DMS153 (cell line): ENCODE results near the gene CPEB1.
"Not testable (repeated sequence)": the region's sequence is repeated elsewhere in the genome, so short reads cannot be mapped to it uniquely, and the experiment has no call there.

Source experiments
- DNase-seq: peaks from one replicate; lab custom pipeline; 2025; lab: John Stamatoyannopoulos, UW

CPEB1 gene

GRCh38 chr15:82649226-82649999 is 2.2 kb upstream of the CPEB1 start:
- no peak for DNase-seq

GRCh38 chr15:82648257-82649103 is 1.3 kb upstream of the CPEB1 start:
- DNase-seq, result no peak

GRCh38 chr15:82647835-82648256 is 683 bp upstream of the CPEB1 start:
- no peak for DNase-seq

GRCh38 chr15:82646250-82647044 is 716 bp downstream of the CPEB1 start:
- DNase-seq, result no peak

- DNase-seq, result not testable (repeated sequence)
These were observed 2.0 kb downstream of the CPEB1 start for GRCh38 chr15:82644967-82645852.

- DNase-seq, result no peak
These were observed 3.2 kb downstream of the CPEB1 start for GRCh38 chr15:82643992-82644391.

- DNase-seq, result no peak
These were observed 4.5 kb downstream of the CPEB1 start for GRCh38 chr15:82642656-82643055.

- no peak for DNase-seq
These were observed 5.9 kb downstream of the CPEB1 start for GRCh38 chr15:82641129-82641798.

- DNase-seq, result no peak
These were observed 6.5 kb downstream of the CPEB1 start for GRCh38 chr15:82640672-82641071.

- DNase-seq, result no peak
These were observed 11.4 kb downstream of the CPEB1 start for GRCh38 chr15:82635798-82636197.

GRCh38 chr15:82630033-82630432 is 17.1 kb downstream of the CPEB1 start:
- no peak for DNase-seq

- no peak for DNase-seq
These were observed 22.0 kb downstream of the CPEB1 start for GRCh38 chr15:82625136-82625535.

- DNase-seq, result no peak
These were observed 22.7 kb downstream of the CPEB1 start for GRCh38 chr15:82624438-82624837.

- DNase-seq, result no peak
These were observed 23.2 kb downstream of the CPEB1 start for GRCh38 chr15:82624008-82624407.

- DNase-seq, result no peak
These were observed 25.2 kb downstream of the CPEB1 start for GRCh38 chr15:82621970-82622369.

- DNase-seq, result no peak
These were observed 33.4 kb downstream of the CPEB1 start for GRCh38 chr15:82613747-82614146.

GRCh38 chr15:82611348-82611747 is 35.8 kb downstream of the CPEB1 start:
- no peak for DNase-seq

GRCh38 chr15:82602195-82602594 is 45.0 kb downstream of the CPEB1 start:
- DNase-seq, result no peak

- DNase-seq, result no peak
These were observed 47.3 kb downstream of the CPEB1 start for GRCh38 chr15:82599862-82600261.

GRCh38 chr15:82597815-82598214 is 49.3 kb downstream of the CPEB1 start:
- DNase-seq, result no peak

GRCh38 chr15:82595766-82596165 is 51.4 kb downstream of the CPEB1 start:
- DNase-seq, result no peak
